CD8-positive, alpha-beta memory T cell (primary cell): ENCODE measurements around the gene CAPN5. TPM values are rescaled to one million over a fixed set of nuclear protein-coding genes. Genes with fewer than 3 reads are reported as not detected.
A peak's percentile ranks its signal among the peaks of the same experiment; 100 is the strongest.

Experiments
- CTCF ChIA-PET: fragments of 350-600 bp; sonication (Branson Sonifier 250); formaldehyde crosslinking; loops from one replicate; lab custom pipeline; 2021; ENCODE audit warnings: antibody characterized with exemption; lab: Charles Lee
- POLR2A ChIA-PET: fragments of 350-600 bp; sonication (Branson Sonifier 250); formaldehyde crosslinking; loops from one replicate; lab custom pipeline; 2021; ENCODE audit warnings: antibody characterized with exemption; lab: Charles Lee
- DNase-seq, 5 donors: peaks; one replicate each; pipeline versions ENCODE4 v3.0.0 to v3.0.0-alpha.2; 2020 to 2022; ENCODE audit warnings: mixed read lengths in 1 of 5
- H3K27ac ChIP-seq: one replicate; pipeline ENCODE4 v1.7.0; 2013; ENCODE audit warnings: low read depth, mild to moderate bottlenecking, low read length, moderate library complexity
- H3K27me3 ChIP-seq: 2 replicates; pipeline ENCODE4 v1.7.0; 2013; ENCODE audit warnings: low read length, mild to moderate bottlenecking; ENCODE audit not compliant: insufficient read depth, poor library complexity, severe bottlenecking
- H3K36me3 ChIP-seq: 2 replicates; pipeline ENCODE4 v1.7.0; 2013; ENCODE audit warnings: mild to moderate bottlenecking, low read length, moderate library complexity; ENCODE audit not compliant: insufficient read depth
- H3K4me1 ChIP-seq: 2 replicates; pipeline ENCODE4 v1.7.0; 2013; ENCODE audit warnings: mild to moderate bottlenecking, low read length, moderate library complexity; ENCODE audit not compliant: insufficient read depth
- H3K4me3 ChIP-seq: 2 replicates; pipeline ENCODE4 v1.7.0; 2013; ENCODE audit warnings: mild to moderate bottlenecking, low read length
- H3K9me3 ChIP-seq: 2 replicates; pipeline ENCODE4 v1.7.0; 2013; ENCODE audit warnings: mild to moderate bottlenecking, low read length
- H3K27ac Mint-ChIP-seq, 8 donors: one replicate each; pipeline ENCODE4 v1.8.0; 2020 to 2021; ENCODE audit warnings: mixed read lengths in 8 of 8, mild to moderate bottlenecking in 6 of 8, inconsistent platforms in 3 of 8, moderate library complexity in 3 of 8
- H3K27me3 Mint-ChIP-seq, 2 donors: one replicate each; pipeline ENCODE4 v1.8.0; 2020 to 2021; ENCODE audit warnings: mixed read lengths in 2 of 2, mild to moderate bottlenecking in 1 of 2, moderate library complexity in 1 of 2
- H3K36me3 Mint-ChIP-seq, 3 donors: one replicate each; pipeline ENCODE4 v1.8.0; 2020 to 2021; ENCODE audit warnings: mixed read lengths in 3 of 3, inconsistent platforms in 1 of 3, mild to moderate bottlenecking in 1 of 3
- H3K4me1 Mint-ChIP-seq, 3 donors: one replicate each; pipeline ENCODE4 v1.8.0; 2020 to 2021; ENCODE audit warnings: mixed read lengths in 3 of 3, inconsistent platforms in 1 of 3, mild to moderate bottlenecking in 1 of 3
- H3K4me3 Mint-ChIP-seq, 7 donors: one replicate each; pipeline ENCODE4 v1.8.0; 2020 to 2021; ENCODE audit warnings: mixed read lengths in 7 of 7, mild to moderate bottlenecking in 6 of 7, moderate library complexity in 4 of 7, inconsistent platforms in 2 of 7
- H3K9me3 Mint-ChIP-seq, 5 donors: one replicate each; pipeline ENCODE4 v1.8.0; 2020 to 2022; ENCODE audit warnings: mixed read lengths in 5 of 5, mild to moderate bottlenecking in 3 of 5, moderate library complexity in 2 of 5, inconsistent platforms in 1 of 5
- polyA plus RNA-seq: library from polyadenylated mRNA; unstranded; fragments of 300-500 nt; fragmentation: Illumina TruSeq; gene quantifications from one replicate; pipeline ENCODE4 v1.2.3, GENCODE V29; 2021
- total RNA-seq, 2 experiments: library from RNA; stranded (reverse); gene quantifications; one replicate each; pipeline ENCODE4 v1.2.3, GENCODE V29; 2021

Gene CAPN5
- total and polyA plus RNA-seq, 3 experiments from 2014 or later, result 0.78 to 3.4 (median 1.1) TPM

DNA sequence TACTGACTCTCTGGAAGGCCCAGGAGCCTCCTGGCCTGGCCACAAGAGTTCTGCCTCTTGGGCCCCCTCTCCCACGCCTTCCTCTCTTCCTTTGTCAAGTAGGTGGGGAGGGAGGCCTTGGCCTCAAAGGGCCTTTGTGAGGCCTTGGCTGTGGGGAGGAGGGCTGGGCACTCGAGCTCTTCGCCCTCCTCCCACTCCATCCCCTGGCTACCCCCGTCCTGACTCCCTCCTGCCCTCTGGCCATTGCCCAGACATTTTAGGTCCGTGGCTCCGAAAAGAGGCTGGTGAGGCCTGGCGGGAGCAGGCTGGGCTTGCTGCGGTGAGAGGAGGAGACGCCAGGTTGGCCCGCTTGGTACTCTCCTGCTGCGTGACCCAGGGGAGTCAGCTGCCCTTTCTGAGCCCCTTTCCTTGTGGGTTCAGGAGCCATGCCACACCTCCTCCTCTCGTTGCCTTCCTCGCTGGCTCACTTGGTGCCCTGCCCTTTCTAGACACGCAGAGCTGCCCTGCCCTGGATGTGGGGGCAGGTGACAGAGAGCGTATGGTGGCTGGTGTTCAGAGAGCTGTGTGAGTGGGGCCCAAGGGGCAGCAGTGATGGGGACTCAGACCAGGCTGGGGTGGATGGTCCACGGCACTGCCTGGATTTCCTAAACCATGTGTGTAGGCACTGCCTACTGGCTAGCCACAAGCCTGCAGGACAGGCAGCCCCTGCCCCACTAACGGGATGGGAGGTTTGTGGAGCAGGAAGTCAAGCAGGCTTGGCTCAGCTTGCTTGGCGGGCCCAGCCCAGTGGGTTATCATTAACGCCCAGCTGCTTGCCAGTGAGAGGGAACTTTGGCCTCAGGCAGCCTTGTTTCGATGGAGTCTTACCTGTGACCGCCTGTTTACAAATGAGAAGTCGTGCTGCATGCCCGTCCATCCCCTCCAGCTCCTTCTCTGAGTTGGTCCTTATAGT lies 20.0 kb downstream of the CAPN5 start:
- H3K27me3 ChIP-seq, result no peaks in the 10 kb centered on the region
- H3K36me3 ChIP-seq, result no peaks in the 10 kb centered on the region
- H3K4me1 ChIP-seq, result peaks cover 18% of the 10 kb centered on the region
- Mint-ChIP-seq H3K4me1 (peaks cover 12 to 22% (median 16%) of the 10 kb centered on the region in 3 donors), H3K4me3 (no peak overlapping the region), H3K36me3 (no peaks in the 10 kb centered on the region), H3K9me3 (no peaks in the 10 kb centered on the region), H3K27me3 (peaks cover 0 to 1% of the 10 kb centered on the region in 2 donors), H3K27ac (peak overlapping the region in 1 of 8 donors; percentile 65)
- no peak overlapping the region for H3K27ac ChIP-seq
- ChIA-PET POLR2A (no interaction called here), CTCF (no interaction called here)
- H3K9me3 ChIP-seq, result no peaks in the 10 kb centered on the region
- no peak overlapping the region for H3K4me3 ChIP-seq
- DNase-seq, result peak in 1 of 5 donors; percentile 16

DNA sequence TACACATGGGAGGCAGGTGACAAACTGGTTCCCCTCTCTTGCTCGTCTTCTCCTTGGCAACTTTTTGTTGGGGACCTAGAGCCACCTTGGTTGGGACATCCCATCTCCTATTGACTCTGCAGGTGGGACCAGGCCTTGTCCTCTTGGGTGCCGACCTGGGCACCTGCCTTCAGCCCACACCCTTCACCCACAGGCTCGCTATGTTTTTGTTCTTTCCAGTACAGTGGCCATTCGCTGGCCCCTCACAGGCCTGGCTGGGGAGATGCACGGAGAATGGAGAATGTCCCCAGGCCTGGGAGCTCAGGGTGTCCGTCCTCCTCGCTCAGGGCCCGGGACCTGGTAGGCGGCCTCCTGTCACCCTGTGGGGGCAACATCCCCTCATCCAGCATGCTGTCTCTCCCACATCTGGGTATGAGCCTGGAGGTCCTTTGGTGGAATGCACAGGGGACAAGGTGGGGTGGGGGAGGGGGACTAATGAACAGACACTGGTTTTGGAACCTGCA lies 21.0 kb downstream of the CAPN5 start:
- H3K4me3 Mint-ChIP-seq, result no peak overlapping the region
- ChIA-PET CTCF (no interaction called here), POLR2A (no interaction called here)
- Histone ChIP-seq H3K36me3 (no peaks in the 10 kb centered on the region), H3K4me1 (peaks cover 8% of the 10 kb centered on the region), H3K27ac (no peak overlapping the region), H3K4me3 (no peak overlapping the region), H3K27me3 (no peaks in the 10 kb centered on the region), H3K9me3 (no peaks in the 10 kb centered on the region)
- peaks cover 4 to 12% (median 6%) of the 10 kb centered on the region in 3 donors for H3K4me1 Mint-ChIP-seq
- no peaks in the 10 kb centered on the region for H3K9me3 Mint-ChIP-seq
- no peaks in the 10 kb centered on the region for H3K36me3 Mint-ChIP-seq
- DNase-seq, result no peak
- H3K27me3 Mint-ChIP-seq, result peaks cover 0 to 1% of the 10 kb centered on the region in 2 donors
- H3K27ac Mint-ChIP-seq, result no peak overlapping the region

DNA sequence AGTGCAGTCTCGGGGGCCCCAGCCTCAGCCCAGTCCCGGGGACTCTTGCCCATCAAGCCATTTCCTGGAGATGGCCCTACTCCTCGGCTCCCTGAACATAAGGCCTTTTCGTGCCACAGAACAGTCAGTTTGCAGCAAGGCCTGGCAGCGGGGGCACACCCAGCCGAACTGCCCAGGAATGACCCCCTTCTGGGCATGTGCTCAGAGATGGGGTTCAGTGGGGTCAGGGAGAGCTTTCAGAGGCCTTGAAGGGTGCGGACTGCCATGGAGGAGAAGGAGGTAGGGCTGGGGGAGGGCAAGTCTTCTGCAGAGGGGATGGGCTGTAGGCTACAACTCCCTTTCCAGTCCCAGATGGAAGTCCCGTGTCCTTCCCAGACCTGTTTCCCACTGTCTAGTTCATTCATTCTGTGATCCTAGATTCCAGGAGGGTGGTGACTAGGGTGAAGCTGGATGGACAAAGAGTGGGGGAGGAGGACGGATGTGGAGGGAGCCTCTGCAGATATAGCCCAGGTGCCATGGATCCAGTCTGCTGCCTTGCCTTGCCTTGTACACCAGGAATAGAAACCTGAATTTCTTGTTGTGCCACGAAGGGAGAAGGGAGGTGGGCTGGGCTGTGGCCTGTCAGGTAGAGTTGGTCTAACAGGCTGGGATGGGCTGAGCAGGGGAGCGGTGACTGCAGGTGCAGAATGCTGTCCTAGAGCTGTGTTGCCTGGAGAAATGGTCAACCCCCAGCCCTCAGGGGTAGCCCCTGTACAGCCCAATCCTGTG lies 21.6 kb downstream of the CAPN5 start:
- Mint-ChIP-seq H3K27me3 (peaks cover 0 to 1% of the 10 kb centered on the region in 2 donors), H3K36me3 (no peaks in the 10 kb centered on the region), H3K27ac (no peak overlapping the region), H3K4me3 (no peak overlapping the region), H3K9me3 (no peaks in the 10 kb centered on the region), H3K4me1 (peaks cover 0 to 6% (median 4%) of the 10 kb centered on the region in 3 donors)
- H3K27ac ChIP-seq, result no peak overlapping the region
- no peak for DNase-seq
- ChIA-PET POLR2A (no interaction called here), CTCF (interaction anchor here (0.9 to 5.2 kb wide), 3 partner anchors 22 to 40 kb away, joined by 3 to 75 read pairs (median 5); partner anchors contain the start of genes CAPN5 and MYO7A)
- H3K36me3 ChIP-seq, result no peaks in the 10 kb centered on the region
- H3K4me1 ChIP-seq, result peaks cover 2% of the 10 kb centered on the region
- no peaks in the 10 kb centered on the region for H3K27me3 ChIP-seq
- H3K4me3 ChIP-seq, result no peak overlapping the region
- no peaks in the 10 kb centered on the region for H3K9me3 ChIP-seq

DNA sequence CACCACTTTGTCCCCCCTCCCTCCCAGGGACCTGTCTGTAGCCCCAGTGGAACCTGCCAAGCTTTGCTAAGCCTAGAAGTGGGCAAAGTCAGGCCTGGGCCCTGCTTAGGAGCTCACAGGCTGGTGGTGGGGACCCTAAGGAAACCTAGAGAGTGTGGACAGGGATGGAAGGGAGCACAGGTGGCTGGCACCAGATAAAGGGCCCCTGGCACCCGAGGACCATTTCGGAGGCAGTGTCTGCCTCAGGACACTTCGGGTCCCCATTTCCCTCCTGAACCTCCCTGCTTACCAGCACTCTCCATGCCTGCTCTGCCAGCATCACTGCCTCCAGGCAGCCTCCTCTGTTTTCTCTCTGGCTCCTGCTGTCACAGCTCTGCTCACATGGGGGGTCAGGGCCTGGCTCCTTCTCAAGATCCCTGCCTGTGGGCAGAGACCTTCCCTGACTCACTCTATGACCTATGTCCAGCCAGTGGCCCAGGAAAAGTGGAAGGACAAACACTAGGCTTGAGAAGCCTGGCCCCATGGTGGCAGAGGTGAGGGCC lies 22.3 kb downstream of the CAPN5 start:
- Histone ChIP-seq H3K27ac (no peak overlapping the region), H3K4me3 (no peak overlapping the region), H3K27me3 (no peaks in the 10 kb centered on the region), H3K4me1 (no peaks in the 10 kb centered on the region), H3K9me3 (no peaks in the 10 kb centered on the region), H3K36me3 (no peaks in the 10 kb centered on the region)
- H3K27me3 Mint-ChIP-seq, result peaks cover 0 to 1% of the 10 kb centered on the region in 2 donors
- H3K4me1 Mint-ChIP-seq, result peaks cover 0 to 4% (median 4%) of the 10 kb centered on the region in 3 donors
- H3K36me3 Mint-ChIP-seq, result no peaks in the 10 kb centered on the region
- H3K27ac Mint-ChIP-seq, result no peak overlapping the region
- ChIA-PET POLR2A (interaction anchor here (0.6 kb wide), 1 partner anchor 42 kb away, joined by 3 read pairs; no protein-coding TSS in a partner anchor), CTCF (interaction anchor here (0.9 to 5.2 kb wide), 5 partner anchors 17 to 44 kb away, joined by 3 to 75 read pairs (median 19); partner anchors contain the start of genes CAPN5 and MYO7A)
- no peak for DNase-seq
- H3K9me3 Mint-ChIP-seq, result no peaks in the 10 kb centered on the region
- H3K4me3 Mint-ChIP-seq, result no peak overlapping the region

DNA sequence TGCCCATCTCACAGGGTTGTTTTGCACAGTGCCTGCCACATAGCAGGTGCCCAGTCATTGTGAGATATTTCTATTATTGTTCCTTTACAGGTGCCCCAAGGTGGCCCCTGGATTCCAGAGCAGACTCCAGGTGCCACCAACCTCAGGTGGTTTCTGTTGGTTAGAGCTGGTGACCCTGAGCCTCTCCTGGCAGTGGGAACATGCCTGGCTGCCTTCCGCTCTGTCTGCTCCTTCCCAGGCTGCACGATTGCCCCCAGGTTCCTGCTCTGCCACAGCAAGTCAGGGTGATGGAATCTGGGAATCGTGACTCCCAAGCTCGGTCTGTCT lies 23.2 kb downstream of the CAPN5 start:
- no peak overlapping the region for H3K27ac Mint-ChIP-seq
- CTCF ChIA-PET, result interaction anchor here (0.6 to 5.2 kb wide), 11 partner anchors 16 to 170 kb away, joined by 3 to 75 read pairs (median 18); partner anchors contain the start of gene MYO7A
- Histone ChIP-seq H3K27me3 (no peaks in the 10 kb centered on the region), H3K4me1 (no peaks in the 10 kb centered on the region), H3K27ac (no peak overlapping the region), H3K4me3 (no peak overlapping the region), H3K36me3 (no peaks in the 10 kb centered on the region), H3K9me3 (no peaks in the 10 kb centered on the region)
- no peak for DNase-seq
- H3K4me3 Mint-ChIP-seq, result no peak overlapping the region
- no peaks in the 10 kb centered on the region for H3K36me3 Mint-ChIP-seq
- H3K9me3 Mint-ChIP-seq, result no peaks in the 10 kb centered on the region
- H3K4me1 Mint-ChIP-seq, result peaks cover 0 to 4% (median 4%) of the 10 kb centered on the region in 3 donors
- H3K27me3 Mint-ChIP-seq, result peaks cover 0 to 1% of the 10 kb centered on the region in 2 donors
- POLR2A ChIA-PET, result no interaction called here

DNA sequence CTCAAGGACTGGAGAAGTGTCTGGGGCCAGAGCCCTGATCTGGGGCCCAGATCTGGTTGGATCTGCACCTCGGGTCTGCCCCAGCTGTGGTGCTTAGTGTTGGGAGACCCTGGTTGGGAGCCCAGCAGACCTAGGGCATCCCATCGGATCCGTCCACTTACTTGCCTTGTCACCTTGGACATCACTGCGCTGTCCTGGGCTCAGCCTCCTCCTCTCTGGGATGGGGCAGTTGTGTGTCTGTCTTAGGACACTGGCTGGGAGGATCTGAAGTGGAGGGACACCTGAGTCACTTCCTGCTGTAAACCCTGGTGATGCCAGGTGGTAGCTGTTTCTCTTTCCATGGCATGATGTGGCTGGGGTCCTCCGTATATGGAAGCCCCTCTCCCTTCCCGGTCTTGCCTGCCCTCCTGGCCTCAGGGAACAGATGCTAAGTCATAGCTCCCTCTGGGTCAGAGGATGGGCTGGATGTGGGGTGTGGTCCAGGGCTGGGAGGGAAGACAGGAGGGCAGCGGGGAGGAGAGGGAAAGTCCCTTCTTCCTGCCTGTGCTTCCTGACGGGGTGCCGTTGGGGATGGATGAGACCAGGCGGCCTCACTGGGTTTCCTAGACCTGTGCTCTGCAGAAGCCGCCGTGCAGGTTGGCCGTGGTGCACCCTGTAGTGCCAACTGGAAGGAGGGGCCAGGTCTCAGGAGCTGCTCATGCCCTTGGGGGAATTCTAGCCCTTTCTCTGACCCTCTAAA lies 23.8 kb downstream of the CAPN5 start:
- H3K36me3 Mint-ChIP-seq, result no peaks in the 10 kb centered on the region
- peaks cover 0 to 4% (median 4%) of the 10 kb centered on the region in 3 donors for H3K4me1 Mint-ChIP-seq
- H3K4me3 ChIP-seq, result no peak overlapping the region
- no peaks in the 10 kb centered on the region for H3K27me3 ChIP-seq
- H3K9me3 Mint-ChIP-seq, result no peaks in the 10 kb centered on the region
- POLR2A ChIA-PET, result interaction anchor here (1.4 kb wide), 1 partner anchor 43 kb away, joined by 5 read pairs; no protein-coding TSS in a partner anchor
- no peaks in the 10 kb centered on the region for H3K9me3 ChIP-seq
- no peaks in the 10 kb centered on the region for H3K36me3 ChIP-seq
- no peak overlapping the region for H3K27ac ChIP-seq
- DNase-seq, result no peak
- CTCF ChIA-PET, result interaction anchor here (0.6 to 5.2 kb wide), 18 partner anchors 8 to 368 kb away, joined by 3 to 75 read pairs (median 12); partner anchors contain the start of gene MYO7A
- peaks cover 0 to 1% of the 10 kb centered on the region in 2 donors for H3K27me3 Mint-ChIP-seq
- H3K4me1 ChIP-seq, result no peaks in the 10 kb centered on the region
- no peak overlapping the region for H3K27ac Mint-ChIP-seq
- no peak overlapping the region for H3K4me3 Mint-ChIP-seq
